Mammary epithelial cell (primary cell): ENCODE data around the gene SPEG.

ENCODE experiments used
- EZH2 ChIP-seq: IDR thresholded peaks from 2 replicates; pipeline ENCODE4 v1.6.1; 2012; ENCODE audit warnings: low read length, inconsistent platforms, borderline replicate concordance
- TF ChIP-seq, protein P1 (sequence below), 2 donors: IDR thresholded peaks in 1 of 2; conservative IDR thresholded peaks in 1 of 2; 2 replicates each; pipeline ENCODE4 v1.5.1; 2011 to 2012; ENCODE audit warnings: inconsistent platforms in 2 of 2, low read length in 2 of 2, mild to moderate bottlenecking in 2 of 2, control low read depth in 1 of 2, low read depth in 1 of 2; ENCODE audit not compliant: insufficient read depth in 1 of 2; ENCODE audit errors: extremely low read depth in 1 of 2

DNA sequence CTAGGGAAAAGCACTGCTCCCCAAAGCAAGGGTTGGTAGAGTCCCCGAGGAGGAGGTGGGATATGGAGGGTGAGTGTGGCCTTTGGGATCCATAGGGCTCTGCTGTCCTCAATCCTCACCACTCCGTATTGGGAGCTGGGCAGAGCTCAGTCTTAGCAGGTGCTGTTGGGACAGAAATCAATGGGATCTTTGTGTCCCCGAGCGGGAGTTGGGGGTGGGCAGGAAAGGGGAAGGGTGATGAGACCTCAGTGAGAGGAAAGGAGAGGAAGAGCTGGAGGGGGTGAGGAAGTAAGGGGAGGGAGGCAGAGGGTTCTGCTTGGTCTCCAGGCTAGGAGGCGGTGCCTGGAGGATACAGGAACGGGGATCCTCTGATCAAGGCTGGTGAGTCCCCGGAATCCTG, 82.2 kb downstream of the SPEG start:
- no peak for TF ChIP-seq EZH2
- TF ChIP-seq, protein P1, sequence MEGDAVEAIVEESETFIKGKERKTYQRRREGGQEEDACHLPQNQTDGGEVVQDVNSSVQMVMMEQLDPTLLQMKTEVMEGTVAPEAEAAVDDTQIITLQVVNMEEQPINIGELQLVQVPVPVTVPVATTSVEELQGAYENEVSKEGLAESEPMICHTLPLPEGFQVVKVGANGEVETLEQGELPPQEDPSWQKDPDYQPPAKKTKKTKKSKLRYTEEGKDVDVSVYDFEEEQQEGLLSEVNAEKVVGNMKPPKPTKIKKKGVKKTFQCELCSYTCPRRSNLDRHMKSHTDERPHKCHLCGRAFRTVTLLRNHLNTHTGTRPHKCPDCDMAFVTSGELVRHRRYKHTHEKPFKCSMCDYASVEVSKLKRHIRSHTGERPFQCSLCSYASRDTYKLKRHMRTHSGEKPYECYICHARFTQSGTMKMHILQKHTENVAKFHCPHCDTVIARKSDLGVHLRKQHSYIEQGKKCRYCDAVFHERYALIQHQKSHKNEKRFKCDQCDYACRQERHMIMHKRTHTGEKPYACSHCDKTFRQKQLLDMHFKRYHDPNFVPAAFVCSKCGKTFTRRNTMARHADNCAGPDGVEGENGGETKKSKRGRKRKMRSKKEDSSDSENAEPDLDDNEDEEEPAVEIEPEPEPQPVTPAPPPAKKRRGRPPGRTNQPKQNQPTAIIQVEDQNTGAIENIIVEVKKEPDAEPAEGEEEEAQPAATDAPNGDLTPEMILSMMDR (conservative IDR thresholded peaks at IDR 0.05 in 1 of 2, IDR thresholded peaks at IDR 0.05 in 1 of 2; ENCODE audit: extremely low read depth in 1 of 2, insufficient read depth in 1 of 2, low read depth in 1 of 2, low read length in 2 of 2) = no peak
